Ovary (tissue), 9 donors: ENCODE data around the gene ARMC6. TPM values are rescaled to one million over a fixed set of nuclear protein-coding genes. Genes with fewer than 3 reads are reported as not detected.
"Not testable (repeated sequence)": the region's sequence is repeated elsewhere in the genome, so short reads cannot be mapped to it uniquely, and the experiment has no call there.

Experiments used
- DNase-seq, 5 donors: peaks; one replicate each; pipeline ENCODE4 v3.0.0-alpha.2; 2019 to 2020
- H3K27ac ChIP-seq, 2 donors: fragments of 200-600 bp; one replicate each; pipeline versions ENCODE4 v1.5.1 to v1.8.0; 2019 to 2022
- H3K27me3 ChIP-seq: fragments of 200-600 bp; one replicate; pipeline ENCODE4 v1.8.0; 2022
- H3K36me3 ChIP-seq: fragments of 200-600 bp; sonication (generic); one replicate; pipeline ENCODE4 v1.5.1; 2019
- H3K4me1 ChIP-seq: one replicate; pipeline ENCODE4 v1.8.1; 2013; ENCODE audit warnings: mild to moderate bottlenecking, moderate library complexity; ENCODE audit not compliant: insufficient read depth
- H3K4me3 ChIP-seq: fragments of 200-600 bp; sonication (generic); one replicate; pipeline ENCODE4 v1.5.1; 2017
- H3K9me3 ChIP-seq, 2 donors: fragments of 200-600 bp in 1 of 2; sonication (generic) in 1 of 2; one replicate each; pipeline versions ENCODE4 v1.5.1 to v1.8.1; 2013 to 2019; ENCODE audit warnings: mild to moderate bottlenecking in 1 of 2, moderate library complexity in 1 of 2
- CTCF ChIP-seq, 3 donors: fragments of 450-650 bp in 2 of 3; fragments of 200-600 bp in 1 of 3; IDR thresholded peaks; one replicate each; pipeline versions ENCODE4 v1.5.1 to v1.8.0; 2016 to 2022; ENCODE audit warnings: antibody characterized with exemption in 3 of 3, mild to moderate bottlenecking in 1 of 3
- EP300 ChIP-seq: sonication (generic); formaldehyde crosslinking; IDR thresholded peaks from one replicate; pipeline ENCODE4 v1.6.1; 2017; ENCODE audit warnings: antibody characterized with exemption
- POLR2A ChIP-seq: fragments of 450-650 bp; IDR thresholded peaks from one replicate; pipeline ENCODE4 v1.6.1; 2017; ENCODE audit warnings: antibody characterized with exemption, mild to moderate bottlenecking, moderate library complexity
- WGBS, 3 donors: extraction: QIAGEN DNeasy Blood & Tissue Kit in 1 of 3; methylation state at CpG; one replicate each; pipeline versions ENCODE4 v1.1.5 to v1.1.7; 2013 to 2017; 5-methylcytosine and 5-hydroxymethylcytosine counted together
- intact Hi-C, 4 donors: fragments of 100-400 bp; cut with DNase I; formaldehyde crosslinking; loops; one replicate each; pipeline versions ENCODE4 v1.11.0 to v1.15.1; 2022 to 2023
- polyA plus RNA-seq, 2 donors: library from polyadenylated mRNA; stranded (reverse); fragments of 200-250 nt in 1 of 2; fragments of 350-450 nt in 1 of 2; fragmentation: Illumina TruSeq in 1 of 2; extraction: RNeasy Lipid Tissue Mini Kit (QIAGEN cat#74804) in 1 of 2; gene quantifications; one replicate each; pipeline ENCODE4 v1.2.3, GENCODE V29; 2013 to 2014
- total RNA-seq, 7 donors: library from RNA; depleted of rRNA in 2 of 7; stranded (reverse); fragments of >200 nt in 2 of 7; fragmentation: NEBNext Ultra II Directional in 3 of 7; extraction: Animal tissue kit (Norgen Biotek cat#: 25700) in 3 of 7; gene quantifications; one replicate each; pipeline versions ENCODE4 v1.1.0 to v1.2.4, GENCODE V29; 2016 to 2023
- donor health status: DM: no; HTN: no; CAD: no; lungs with moderate emphysema.
- donor health status: DM: no; HTN: no; CAD: no.
- donor health status: Bipolar disorder and iron deficiency.
- donor health status: DM: yes; HTN: yes; CAD: no.
- donor health status: DM: no; HTN: no; CAD: no.
- donor health status: DM: yes; HTN: yes; CAD: no.

The ARMC6 gene
- total and polyA plus RNA-seq, 9 donors: 7.0 to 27.5 (median 14.6) TPM

- no peaks in the 10 kb centered on the region for H3K36me3 ChIP-seq
- H3K4me3 ChIP-seq: no peak overlapping the region
- no peaks in the 10 kb centered on the region for H3K9me3 ChIP-seq
- TF ChIP-seq POLR2A (no peak), CTCF (IDR thresholded peaks at IDR 0.05) (no peak), EP300 (no peak)
- no peak overlapping the region for H3K27ac ChIP-seq
- no peaks in the 10 kb centered on the region for H3K4me1 ChIP-seq
- DNase-seq: no peak
- H3K27me3 ChIP-seq: no peaks in the 10 kb centered on the region
- 63 to 71% (median 68%) methylated on average over 4 of the region's 4 CpGs for WGBS, 3 donors
- intact Hi-C loops: no loop called here
Observed at GRCh38 chr19:19022380-19022961, 10.9 kb upstream of the ARMC6 start.

- H3K9me3 ChIP-seq, DNase-seq, H3K4me1 ChIP-seq, H3K4me3 ChIP-seq, H3K27ac ChIP-seq, intact Hi-C loops, H3K27me3 ChIP-seq, H3K36me3 ChIP-seq: not testable (repeated sequence)
- WGBS, 3 donors: 91 to 100% (median 93%) methylated on average over 1 of the region's 1 CpG
Observed at GRCh38 chr19:19023376-19023775, 10.0 kb upstream of the ARMC6 start.

GRCh38 chr19:19025861-19026260 lies 7.5 kb upstream of the ARMC6 start:
- intact Hi-C loops: no loop called here
- Histone ChIP-seq H3K27me3 (no peaks in the 10 kb centered on the region), H3K36me3 (no peaks in the 10 kb centered on the region), H3K4me3 (no peak overlapping the region), H3K27ac (no peak overlapping the region), H3K4me1 (no peaks in the 10 kb centered on the region), H3K9me3 (no peaks in the 10 kb centered on the region)
- TF ChIP-seq POLR2A (no peak), CTCF (IDR thresholded peaks at IDR 0.05) (no peak), EP300 (no peak)
- DNase-seq: no peak
- WGBS, 3 donors: 88 to 93% (median 89%) methylated on average over 11 of the region's 11 CpGs

DNA sequence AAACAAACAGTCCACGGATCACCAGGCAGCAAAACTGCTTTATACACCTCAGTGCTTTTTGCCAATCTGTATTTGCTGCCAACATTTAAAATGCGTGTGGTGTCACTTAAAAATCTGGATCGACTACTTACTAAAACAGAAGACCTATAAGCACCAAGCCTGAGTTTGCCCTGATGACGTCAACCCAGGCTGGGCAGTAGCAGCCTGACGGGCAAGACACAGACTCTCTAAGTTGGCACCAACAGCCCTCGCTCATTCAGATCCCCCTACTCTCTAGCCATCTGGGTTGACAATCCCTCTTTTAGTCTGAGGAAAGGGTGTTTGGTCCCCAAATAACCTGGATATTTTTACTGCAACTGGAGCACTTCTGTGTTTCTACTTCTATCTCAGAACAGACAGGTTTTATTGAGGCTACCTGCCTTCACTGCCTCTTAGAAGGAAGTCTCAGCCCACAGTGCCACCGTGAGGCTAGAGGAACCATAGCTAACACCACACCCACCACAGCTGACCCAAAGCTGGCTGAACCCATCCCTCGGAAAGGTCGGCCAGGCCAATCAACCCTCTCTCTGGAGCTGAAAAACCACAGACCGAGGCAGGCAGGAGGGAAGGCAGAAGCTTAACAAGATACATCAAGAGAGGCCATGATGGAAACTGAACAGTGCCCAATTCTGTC lies 7.0 kb upstream of the ARMC6 start:
- H3K9me3 ChIP-seq: no peaks in the 10 kb centered on the region
- intact Hi-C loops: no loop called here
- H3K36me3 ChIP-seq: no peaks in the 10 kb centered on the region
- no peak for DNase-seq
- H3K27ac ChIP-seq: no peak overlapping the region
- no peaks in the 10 kb centered on the region for H3K4me1 ChIP-seq
- no peak overlapping the region for H3K4me3 ChIP-seq
- H3K27me3 ChIP-seq: no peaks in the 10 kb centered on the region
- TF ChIP-seq POLR2A (no peak), EP300 (no peak), CTCF (IDR thresholded peaks at IDR 0.05) (no peak)
- 61 to 67% (median 66%) methylated on average over 10 of the region's 10 CpGs for WGBS, 3 donors

GRCh38 chr19:19027228-19027627 lies 6.2 kb upstream of the ARMC6 start:
- TF ChIP-seq POLR2A: no peak
- TF ChIP-seq EP300: no peak
- TF ChIP-seq CTCF (IDR thresholded peaks at IDR 0.05): no peak
- Histone ChIP-seq H3K36me3 (no peaks in the 10 kb centered on the region), H3K27ac (no peak overlapping the region), H3K4me3 (no peak overlapping the region), H3K4me1 (peaks cover under 1% of the 10 kb centered on the region), H3K9me3 (no peaks in the 10 kb centered on the region), H3K27me3 (no peaks in the 10 kb centered on the region)
- WGBS, 3 donors: 83 to 88% (median 83%) methylated on average over 4 of the region's 4 CpGs
- DNase-seq: no peak
- intact Hi-C loops: no loop called here
